Activated gamma-delta T cell (primary cell): ENCODE results near the gene PMEPA1.
A peak's percentile ranks its signal among the peaks of the same experiment; 100 is the strongest.

ENCODE experiments used
- DNase-seq: peaks from one replicate; lab custom pipeline; 2025; lab: John Stamatoyannopoulos, UW

Gene PMEPA1

GRCh38 chr20:57622579-57623381 lies 87.0 kb downstream of the PMEPA1 start:
- DNase-seq: peak; percentile 27

DNA sequence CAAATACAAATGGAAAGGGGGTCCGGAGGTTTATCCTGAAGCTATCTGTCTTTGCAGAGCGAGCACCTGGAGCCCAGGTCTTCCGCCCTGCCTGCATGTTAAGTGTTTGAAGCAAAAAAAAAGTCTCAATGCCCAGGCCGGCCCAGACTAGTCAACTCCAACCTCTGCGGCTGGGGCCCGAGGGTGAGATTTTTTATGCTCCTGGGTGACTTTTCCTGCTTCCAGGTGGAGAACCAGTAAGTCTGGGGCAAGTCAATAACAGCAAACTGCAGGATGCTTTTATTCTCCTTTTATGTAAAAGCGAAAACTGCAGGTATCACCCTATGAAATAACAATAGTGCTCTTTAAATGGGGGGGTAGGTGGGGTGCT lies 87.6 kb downstream of the PMEPA1 start:
- DNase-seq: no peak

DNA sequence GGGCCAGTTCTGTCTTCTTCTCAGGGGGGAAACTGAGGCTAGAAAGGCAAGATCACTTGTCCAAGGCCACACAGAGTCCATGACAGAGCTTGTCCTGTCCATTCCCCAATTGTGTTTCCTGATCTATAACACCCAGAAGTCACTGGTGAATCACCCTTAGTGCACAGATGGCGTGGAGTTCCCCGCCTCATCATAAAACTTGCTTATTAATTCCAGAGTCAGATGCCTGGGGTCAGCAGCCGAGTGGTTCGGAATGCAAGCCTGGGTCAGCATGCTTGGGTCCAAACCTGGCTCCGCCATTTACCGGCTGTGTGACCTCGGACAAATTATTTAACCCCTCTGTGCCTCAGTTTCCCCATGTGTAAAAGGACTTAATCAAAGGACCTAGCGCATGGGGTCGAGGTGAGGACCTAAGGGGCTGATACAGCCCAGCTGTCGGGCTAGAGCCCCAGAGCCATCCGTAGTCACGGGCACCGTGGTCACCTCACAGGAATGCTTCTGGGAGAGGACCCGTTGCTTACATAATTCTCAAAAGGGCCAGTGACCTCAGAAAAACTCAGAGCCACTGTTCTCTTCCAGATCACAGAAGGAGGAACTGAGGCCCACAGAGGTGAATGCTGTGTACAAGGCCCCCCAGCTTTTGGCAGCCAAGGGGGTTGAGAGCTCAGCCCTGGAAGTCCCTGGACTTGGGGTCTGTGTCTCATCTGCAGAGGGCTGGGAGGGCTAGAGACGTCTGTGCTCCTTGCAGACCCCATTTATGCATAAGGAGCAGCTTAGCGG lies 88.2 kb downstream of the PMEPA1 start:
- no peak for DNase-seq

DNA sequence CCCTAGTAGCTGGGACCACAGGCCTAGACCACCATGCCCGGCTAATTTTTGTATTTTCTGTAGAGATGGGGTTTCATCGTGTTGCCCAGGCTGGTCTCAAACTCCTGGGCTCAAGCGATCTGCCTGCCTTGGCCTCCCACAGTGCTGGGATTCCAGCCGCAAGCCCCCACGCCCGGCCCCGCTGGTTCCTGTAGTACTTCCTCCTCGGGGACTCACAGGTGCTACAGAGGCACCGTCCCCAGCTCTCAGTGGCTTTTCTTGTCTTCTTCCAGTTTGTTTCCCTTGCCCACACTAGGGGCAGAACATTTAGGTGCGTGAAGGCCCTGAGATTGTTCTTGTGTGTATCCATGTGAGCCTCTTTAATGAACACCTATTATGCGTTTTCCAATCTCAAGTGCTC lies 88.8 kb downstream of the PMEPA1 start:
- DNase-seq: no peak

- DNase-seq: no peak
Observed at GRCh38 chr20:57620274-57620990, 89.4 kb downstream of the PMEPA1 start, which contains the start of gene ZBP1. Gene ZBP1 (minus strand): TSS chr20:57620426. CDS start chr20:57620295, 131 bp downstream.

DNA sequence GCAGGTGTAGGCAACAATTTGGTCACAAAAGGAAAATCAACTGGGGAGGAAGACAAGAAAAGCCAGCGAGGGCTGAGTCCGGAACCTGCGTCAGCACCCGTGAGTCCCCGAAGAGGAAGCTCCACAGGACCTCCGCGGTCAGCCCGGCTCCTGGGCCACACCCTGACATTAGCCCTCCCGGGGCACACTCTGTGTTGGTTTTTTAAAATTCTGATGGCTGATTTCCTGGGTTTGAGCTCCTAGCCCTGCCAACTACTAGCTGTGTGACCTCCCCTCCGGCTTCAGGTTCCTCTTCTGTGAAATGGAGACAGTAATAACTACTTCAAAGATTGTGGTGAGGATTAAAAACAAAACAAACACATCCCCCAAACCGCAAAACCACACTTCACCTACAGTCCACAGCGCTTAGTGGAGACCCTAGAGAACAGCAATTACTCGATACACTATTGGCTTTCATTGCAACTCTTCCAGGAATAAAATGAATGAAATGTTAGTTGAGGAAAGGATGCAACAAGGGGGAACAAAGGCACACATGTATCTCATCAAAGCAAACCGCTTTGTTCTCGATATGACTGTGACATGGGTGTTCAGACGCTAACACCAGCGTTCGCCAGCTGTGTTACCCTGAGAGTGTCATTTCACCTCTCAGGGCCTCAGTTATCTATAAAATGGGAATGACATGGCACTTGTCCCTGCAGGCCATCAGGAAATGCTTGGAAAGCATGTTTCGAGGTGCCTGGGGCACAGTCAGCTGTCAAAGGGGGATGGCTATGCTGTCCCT lies 90.6 kb downstream of the PMEPA1 start:
- DNase-seq: peak; percentile 48

- no peak for DNase-seq
Observed at GRCh38 chr20:57618764-57619050, 91.1 kb downstream of the PMEPA1 start.

GRCh38 chr20:57618091-57618763 lies 91.6 kb downstream of the PMEPA1 start:
- no peak for DNase-seq

DNA sequence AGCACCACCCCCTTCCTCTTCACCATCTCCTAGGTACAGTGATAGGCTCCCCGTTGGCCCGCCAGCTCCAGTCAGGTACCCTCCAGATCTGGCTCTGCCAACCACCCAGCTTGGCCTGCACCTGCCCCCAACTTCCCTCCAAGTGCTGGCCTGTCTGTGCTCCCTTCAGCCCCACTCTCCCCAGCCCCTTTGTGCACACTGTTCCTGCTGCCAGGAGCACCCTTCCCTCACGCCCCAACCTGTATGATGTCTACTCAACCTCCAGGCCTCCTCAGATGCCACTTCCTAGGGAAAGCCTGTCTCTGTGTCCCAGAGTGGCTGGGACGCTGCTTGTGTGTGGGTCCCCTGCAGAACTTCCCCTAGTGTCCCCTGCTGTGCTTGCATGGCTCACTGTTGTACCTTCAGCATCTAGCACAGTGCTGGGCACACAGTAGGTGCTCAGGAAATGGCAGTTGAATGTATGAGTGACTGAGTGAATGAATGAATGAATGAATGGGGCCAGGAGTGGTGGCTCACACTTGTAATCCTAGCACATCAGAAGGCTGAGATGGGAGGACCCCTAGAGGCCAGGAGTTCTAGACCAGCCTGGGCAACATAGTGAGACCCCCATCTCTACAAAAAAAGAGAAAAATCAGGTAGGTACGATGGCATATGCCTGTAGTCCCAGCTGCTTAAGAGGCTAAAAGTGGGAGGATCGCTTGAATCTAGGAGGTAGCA lies 92.6 kb downstream of the PMEPA1 start:
- no peak for DNase-seq

GRCh38 chr20:57616143-57616951 lies 93.5 kb downstream of the PMEPA1 start:
- no peak for DNase-seq

- no peak for DNase-seq
Observed at GRCh38 chr20:57615445-57615811, 94.4 kb downstream of the PMEPA1 start.

DNA sequence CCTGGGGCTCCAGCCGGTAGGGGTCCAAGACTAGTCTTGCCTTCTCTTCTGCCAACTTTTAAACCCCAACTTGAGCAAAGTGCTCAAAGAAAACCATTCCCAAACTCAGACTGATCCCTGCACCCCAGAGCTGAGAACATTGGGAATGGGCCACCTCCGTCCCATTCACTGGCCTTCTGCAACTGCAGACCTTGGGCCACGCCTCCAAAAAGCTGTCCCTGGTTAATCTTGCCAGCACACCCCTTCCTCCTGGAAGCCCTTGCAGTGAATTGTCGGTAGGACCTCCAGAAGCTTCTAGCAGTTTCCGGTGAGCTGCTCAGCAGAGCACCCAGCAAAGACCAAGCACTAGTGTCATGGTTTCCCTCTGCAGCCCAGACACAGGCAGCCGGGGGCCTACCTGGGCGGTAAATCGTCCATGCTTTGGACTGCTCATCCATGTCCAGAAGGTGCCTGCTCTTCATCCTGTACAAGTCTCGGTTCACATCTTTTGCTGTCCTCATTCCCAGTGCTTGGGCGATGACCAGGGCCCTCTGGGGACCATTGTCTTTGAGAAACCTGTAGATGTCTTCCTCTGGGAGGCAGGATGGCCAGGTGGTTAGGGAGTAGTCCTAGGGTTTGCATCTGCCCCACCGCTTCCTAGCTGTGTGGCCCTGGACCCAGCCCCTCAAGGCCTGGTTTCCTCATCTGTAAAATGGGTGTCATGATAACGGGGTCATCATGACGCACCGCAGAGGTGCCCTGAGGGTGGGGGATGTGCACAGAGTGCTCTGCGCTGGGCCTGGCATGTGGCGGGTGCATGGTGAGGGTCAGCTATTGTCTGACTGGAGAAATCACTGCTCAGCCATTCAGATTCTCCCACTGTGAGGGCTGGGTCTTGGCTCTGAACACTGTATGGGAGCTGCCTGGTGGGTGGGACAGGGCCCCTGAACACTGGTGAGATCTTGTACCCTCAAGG lies 95.0 kb downstream of the PMEPA1 start:
- DNase-seq: no peak

DNA sequence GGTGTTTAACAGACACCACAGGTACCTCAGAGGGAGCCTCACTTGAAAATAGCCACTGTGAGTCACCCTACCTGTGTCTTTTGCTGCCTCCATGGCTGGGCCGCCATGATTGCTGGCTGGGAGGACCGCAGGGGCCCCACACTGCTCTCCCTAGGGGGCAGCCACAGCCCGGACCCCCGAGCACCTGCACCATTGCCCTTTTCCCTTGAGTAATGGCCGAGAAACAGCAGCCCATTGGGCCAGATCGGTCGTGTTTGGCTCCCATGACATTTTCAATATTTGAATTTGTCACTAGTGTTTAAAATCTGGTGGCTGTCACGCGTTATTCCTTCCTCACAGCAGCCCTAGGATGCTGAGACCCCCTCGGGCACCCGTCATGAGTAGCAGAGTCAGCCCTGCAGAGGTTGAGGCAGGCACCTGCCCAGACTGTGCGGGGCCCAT lies 96.3 kb downstream of the PMEPA1 start:
- DNase-seq: no peak

DNA sequence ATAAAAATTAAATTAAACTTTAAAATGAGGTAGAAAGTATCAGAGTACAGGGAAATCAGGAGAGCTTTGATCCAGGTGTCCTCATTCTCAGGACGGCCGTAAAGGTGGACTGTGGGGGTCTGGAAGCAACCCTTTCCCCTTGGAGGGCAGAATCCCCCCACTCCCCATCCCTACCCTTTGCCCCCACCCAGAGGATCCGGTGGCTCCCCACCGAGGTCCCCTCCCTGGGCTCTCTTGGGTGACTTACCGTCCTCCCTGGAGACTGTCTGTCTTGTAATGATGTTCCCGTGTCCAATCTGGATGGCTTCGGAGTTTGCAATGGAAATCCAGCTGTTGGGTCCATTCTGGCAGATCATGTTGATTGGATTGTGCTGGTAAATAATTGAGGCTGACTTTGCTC lies 96.9 kb downstream of the PMEPA1 start:
- DNase-seq: no peak

DNA sequence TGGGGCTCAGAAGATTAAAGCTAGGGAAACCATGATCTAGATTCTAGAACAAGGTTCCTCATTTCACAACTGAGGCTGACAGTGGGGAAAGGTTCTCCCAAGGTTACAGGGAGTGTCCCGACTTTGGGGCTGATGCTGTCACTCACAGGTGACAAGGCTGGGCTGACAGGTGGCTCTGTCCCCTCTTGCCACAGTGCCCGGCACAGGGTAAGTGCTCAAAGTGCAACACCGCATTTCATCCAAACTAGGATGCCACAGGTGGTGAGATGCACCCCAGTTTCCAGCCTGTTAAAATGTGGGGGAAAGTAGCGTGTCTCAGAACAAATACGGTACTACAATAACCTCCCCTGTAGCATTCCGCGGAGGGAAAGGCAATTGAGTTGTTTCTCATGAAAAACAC lies 97.4 kb downstream of the PMEPA1 start:
- DNase-seq: no peak

DNA sequence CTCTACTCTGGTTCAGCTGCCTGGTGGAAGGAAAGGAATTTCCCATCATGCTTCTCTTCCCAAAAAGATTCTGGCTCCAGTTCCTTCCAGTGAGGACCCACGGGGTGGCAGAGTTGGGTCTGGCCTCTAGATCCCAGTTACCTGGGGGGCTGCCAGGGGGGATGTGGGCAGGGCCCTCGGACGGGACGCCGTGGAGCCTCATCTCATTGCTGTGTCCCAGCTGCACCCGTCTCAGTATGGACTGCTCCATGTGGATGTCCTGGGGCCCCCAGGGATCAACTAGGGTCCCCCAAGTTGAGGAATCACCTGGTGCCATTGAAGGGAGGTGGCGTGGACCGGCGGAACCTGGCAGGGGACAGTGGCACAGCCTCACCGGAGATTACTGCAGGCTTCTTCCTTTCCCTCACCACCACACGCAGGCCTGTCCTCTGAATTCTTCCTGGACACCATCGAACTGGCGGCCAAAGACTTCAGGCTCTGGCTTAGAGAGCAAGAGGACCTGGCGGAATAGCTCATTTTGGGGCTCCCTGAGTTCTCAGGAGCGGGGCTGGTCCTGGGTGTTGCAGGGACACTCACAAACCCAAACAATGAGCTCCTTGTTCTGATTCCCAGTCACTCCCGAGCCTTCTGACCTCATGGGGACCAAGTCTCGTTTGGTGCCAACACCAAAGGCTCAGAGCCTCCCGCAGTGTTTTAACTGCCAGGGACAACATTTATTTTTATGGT lies 98.1 kb downstream of the PMEPA1 start:
- DNase-seq: no peak

- DNase-seq: no peak
Observed at GRCh38 chr20:57610261-57610952, 99.4 kb downstream of the PMEPA1 start.

DNA sequence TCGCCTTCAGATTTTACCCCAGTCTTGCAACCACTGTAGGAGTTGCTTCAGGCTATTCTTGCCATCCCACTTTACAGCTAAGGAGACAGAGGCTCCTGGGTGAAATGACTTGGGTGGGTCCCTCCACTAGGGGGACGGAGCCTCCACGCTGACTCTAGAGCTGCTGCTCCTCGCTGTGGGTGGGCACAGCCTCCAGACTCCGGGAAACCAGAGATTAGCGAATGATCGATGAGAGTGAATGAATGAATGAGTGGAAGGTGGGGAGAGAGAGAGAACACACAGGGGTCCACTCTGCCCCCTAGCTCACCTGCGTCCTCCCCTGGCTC lies 100.0 kb downstream of the PMEPA1 start:
- DNase-seq: no peak
